Tongue (tissue), 3 donors: ENCODE measurements around the gene TGIF2LY. TPM values are rescaled to one million over a fixed set of nuclear protein-coding genes. Genes with fewer than 3 reads are reported as not detected.
"Not testable (repeated sequence)": the region's sequence is repeated elsewhere in the genome, so short reads cannot be mapped to it uniquely, and the experiment has no call there.

Experiments used
- DNase-seq: peaks from one replicate; pipeline ENCODE4 v3.0.0-alpha.2; 2015
- small RNA-seq: library from RNA; depleted of rRNA; stranded (forward); fragments of <200 nt; gene quantifications from one replicate; pipeline ENCODE3, GENCODE V24; 2014; ENCODE audit warnings: low replicate concordance
- total RNA-seq: library from RNA; depleted of rRNA; stranded (reverse); fragments of >200 nt; gene quantifications from one replicate; pipeline ENCODE4 v1.2.3, GENCODE V29; 2014

Gene TGIF2LY
- total RNA-seq: not detected

- DNase-seq: not testable (repeated sequence)
These were observed at the start of gene TGIF2LY for GRCh38 chrY:3578767-3579166. Gene TGIF2LY, plus strand, starts transcription at chrY:3579067. Its CDS starts 178 bp downstream, at chrY:3579245.

Small RNA genes lying within 50 kb of the gene (small RNA-seq; reads per million reads assigned to genes)
- not detected for gene PRRC2CP1
